Neural progenitor cell (in vitro differentiated cells): ENCODE data around the gene RCOR1. TPM values are rescaled to one million over a fixed set of nuclear protein-coding genes. Genes with fewer than 3 reads are reported as not detected.

ENCODE experiments used
- DNase-seq: peaks from one replicate; pipeline ENCODE4 v3.0.0-alpha.2; 2016; ENCODE audit warnings: low spot score
- H2AFZ ChIP-seq: fragments of 200-600 bp; sonication (generic); replicated peaks from 2 replicates; pipeline ENCODE4 v1.6.1; 2016; ENCODE audit warnings: antibody characterized with exemption
- H3F3A ChIP-seq: fragments of 200-600 bp; sonication (generic); 2 replicates; pipeline ENCODE4 v1.6.1; 2016; ENCODE audit warnings: antibody characterized with exemption, low read depth
- H3K27ac ChIP-seq: fragments of 200-600 bp; sonication (generic); 2 replicates; pipeline ENCODE4 v1.5.1; 2016; ENCODE audit warnings: mild to moderate bottlenecking
- H3K27me3 ChIP-seq: fragments of 200-600 bp; sonication (generic); 2 replicates; pipeline ENCODE4 v1.6.1; 2016; ENCODE audit warnings: mild to moderate bottlenecking, moderate library complexity
- H3K36me3 ChIP-seq: fragments of 200-600 bp; sonication (generic); 2 replicates; pipeline ENCODE4 v1.5.1; 2016
- H3K4me1 ChIP-seq: fragments of 200-600 bp; sonication (generic); 2 replicates; pipeline ENCODE4 v1.6.1; 2016; ENCODE audit warnings: mixed run types
- H3K4me2 ChIP-seq: fragments of 200-600 bp; sonication (generic); 2 replicates; pipeline ENCODE4 v1.6.1; 2016
- H3K4me3 ChIP-seq: fragments of 200-600 bp; sonication (generic); 2 replicates; pipeline ENCODE4 v1.5.1; 2016
- H3K79me2 ChIP-seq: fragments of 200-600 bp; sonication (generic); 2 replicates; pipeline ENCODE4 v1.6.1; 2016; ENCODE audit warnings: low read depth
- H3K9ac ChIP-seq: fragments of 200-600 bp; sonication (generic); 2 replicates; pipeline ENCODE4 v1.6.1; 2016
- H3K9me3 ChIP-seq: fragments of 200-600 bp; sonication (generic); 2 replicates; pipeline ENCODE4 v1.5.1; 2016; ENCODE audit warnings: low read depth
- H4K20me1 ChIP-seq: fragments of 200-600 bp; sonication (generic); 2 replicates; pipeline ENCODE4 v1.6.1; 2016; ENCODE audit warnings: low read depth
- H3K27ac Mint-ChIP-seq: 3 replicates; pipeline ENCODE4 v1.8.0; 2021; ENCODE audit warnings: mixed read lengths
- H3K27me3 Mint-ChIP-seq: 2 replicates; pipeline ENCODE4 v1.8.0; 2022; ENCODE audit warnings: low read depth, mild to moderate bottlenecking, inconsistent platforms, moderate library complexity, mixed read lengths; ENCODE audit not compliant: insufficient read depth
- H3K36me3 Mint-ChIP-seq: 3 replicates; pipeline ENCODE4 v1.8.0; 2021; ENCODE audit warnings: mixed read lengths
- H3K4me1 Mint-ChIP-seq: 3 replicates; pipeline ENCODE4 v1.8.0; 2021; ENCODE audit warnings: mixed read lengths
- H3K4me3 Mint-ChIP-seq: 3 replicates; pipeline ENCODE4 v1.8.0; 2021; ENCODE audit warnings: mild to moderate bottlenecking, moderate library complexity, mixed read lengths
- H3K9me3 Mint-ChIP-seq: 3 replicates; pipeline ENCODE4 v1.8.0; 2020; ENCODE audit warnings: mixed read lengths
- CTCF ChIP-seq: fragments of 200-600 bp; sonication (generic); IDR thresholded peaks from 2 replicates; pipeline ENCODE4 v1.5.1; 2017; ENCODE audit warnings: antibody characterized with exemption, mild to moderate bottlenecking
- EZH2 ChIP-seq: fragments of 200-600 bp; sonication (generic); IDR thresholded peaks from 2 replicates; pipeline ENCODE4 v1.6.1; 2017; ENCODE audit warnings: antibody characterized with exemption, mild to moderate bottlenecking, moderate library complexity
- EZH2phosphoT487 ChIP-seq: fragments of 200-600 bp; sonication (generic); IDR thresholded peaks from 2 replicates; pipeline ENCODE4 v1.6.1; 2017; ENCODE audit warnings: antibody characterized with exemption
- total RNA-seq: library from RNA; depleted of rRNA; stranded (reverse); fragments of >200 nt; gene quantifications from 2 replicates; pipeline ENCODE4 v1.2.3, GENCODE V29; 2015; ENCODE audit warnings: low replicate concordance

Gene RCOR1
- total RNA-seq, 1 donor from 2014 or later: 33.7 TPM

- Mint-ChIP-seq H3K4me3 (no peak overlapping the region), H3K4me1 (peaks cover 41% of the 10 kb centered on the region), H3K27ac (no peak overlapping the region)
These were observed 5.9 kb upstream of the RCOR1 start for GRCh38 chr14:102586420-102587104.

GRCh38 chr14:102588821-102589220 is 3.6 kb upstream of the RCOR1 start:
- H3K4me1 Mint-ChIP-seq: peaks cover 39% of the 10 kb centered on the region
- H3K9me3 Mint-ChIP-seq: no peaks in the 10 kb centered on the region
- Histone ChIP-seq H4K20me1 (peaks cover 9% of the 10 kb centered on the region), H3K9ac (no peak overlapping the region), H3K79me2 (peaks cover 19% of the 10 kb centered on the region), H3K36me3 (no peaks in the 10 kb centered on the region), H3K27me3 (no peaks in the 10 kb centered on the region), H2AFZ (no peak overlapping the region), H3K4me3 (no peak overlapping the region), H3K27ac (no peak overlapping the region), H3K4me1 (peaks cover 18% of the 10 kb centered on the region), H3K4me2 (no peak overlapping the region), H3K9me3 (no peaks in the 10 kb centered on the region), H3F3A (peaks cover 52% of the 10 kb centered on the region)
- TF ChIP-seq CTCF (no peak), EZH2phosphoT487 (no peak), EZH2 (no peak)
- peaks cover 5% of the 10 kb centered on the region for H3K27me3 Mint-ChIP-seq
- H3K4me3 Mint-ChIP-seq: no peak overlapping the region
- no peak for DNase-seq
- H3K36me3 Mint-ChIP-seq: no peaks in the 10 kb centered on the region
- no peak overlapping the region for H3K27ac Mint-ChIP-seq

More at GRCh38 chr14:102586420-102587104, 5.9 kb upstream of the RCOR1 start:
- DNase-seq: no peak
- H4K20me1 ChIP-seq: no peaks in the 10 kb centered on the region
- TF ChIP-seq EZH2: no peak
- TF ChIP-seq CTCF: no peak
- no peak for TF ChIP-seq EZH2phosphoT487
- no peak overlapping the region for H3K9ac ChIP-seq
- H3K4me1 ChIP-seq: peaks cover 18% of the 10 kb centered on the region
- no peak overlapping the region for H3K27ac ChIP-seq
- H3K4me3 ChIP-seq: no peak overlapping the region
- peaks cover 9% of the 10 kb centered on the region for H3K79me2 ChIP-seq
- no peak overlapping the region for H2AFZ ChIP-seq
- peaks cover 5% of the 10 kb centered on the region for H3K27me3 Mint-ChIP-seq
- H3K4me2 ChIP-seq: no peak overlapping the region
- no peaks in the 10 kb centered on the region for H3K9me3 Mint-ChIP-seq
- no peaks in the 10 kb centered on the region for H3K9me3 ChIP-seq
- no peaks in the 10 kb centered on the region for H3K27me3 ChIP-seq
- peaks cover 40% of the 10 kb centered on the region for H3F3A ChIP-seq
- no peaks in the 10 kb centered on the region for H3K36me3 ChIP-seq
- no peaks in the 10 kb centered on the region for H3K36me3 Mint-ChIP-seq

- Histone ChIP-seq H3K4me3 (no peak overlapping the region), H3K9ac (no peak overlapping the region), H4K20me1 (peaks cover 19% of the 10 kb centered on the region), H3K79me2 (peaks cover 29% of the 10 kb centered on the region), H3K27me3 (no peaks in the 10 kb centered on the region), H3K4me2 (no peak overlapping the region), H3K36me3 (no peaks in the 10 kb centered on the region), H3K9me3 (no peaks in the 10 kb centered on the region), H3K4me1 (peaks cover 21% of the 10 kb centered on the region), H3K27ac (no peak overlapping the region), H3F3A (peaks cover 48% of the 10 kb centered on the region), H2AFZ (no peak overlapping the region)
- no peak for DNase-seq
- peaks cover 5% of the 10 kb centered on the region for H3K27me3 Mint-ChIP-seq
- TF ChIP-seq EZH2phosphoT487 (no peak), EZH2 (no peak), CTCF (no peak)
- H3K9me3 Mint-ChIP-seq: no peaks in the 10 kb centered on the region
- H3K4me1 Mint-ChIP-seq: peaks cover 42% of the 10 kb centered on the region
- H3K27ac Mint-ChIP-seq: no peak overlapping the region
- peak overlapping the region; percentile 88 for H3K4me3 Mint-ChIP-seq
- H3K36me3 Mint-ChIP-seq: peaks cover 3% of the 10 kb centered on the region
These were observed 2.6 kb upstream of the RCOR1 start for GRCh38 chr14:102589761-102590290.
